SH-SY5Y (cell line): Measurements from ENCODE around the gene KCNB1.

Experiments used
- GATA2 ChIP-seq: IDR thresholded peaks from 2 replicates; pipeline ENCODE4 v1.6.1; 2011; ENCODE audit warnings: mild to moderate bottlenecking, low read depth, low read length
- GATA3 ChIP-seq: IDR thresholded peaks from 2 replicates; pipeline ENCODE4 v1.6.1; 2011; ENCODE audit warnings: low read depth, mild to moderate bottlenecking, low read length, moderate library complexity

DNA sequence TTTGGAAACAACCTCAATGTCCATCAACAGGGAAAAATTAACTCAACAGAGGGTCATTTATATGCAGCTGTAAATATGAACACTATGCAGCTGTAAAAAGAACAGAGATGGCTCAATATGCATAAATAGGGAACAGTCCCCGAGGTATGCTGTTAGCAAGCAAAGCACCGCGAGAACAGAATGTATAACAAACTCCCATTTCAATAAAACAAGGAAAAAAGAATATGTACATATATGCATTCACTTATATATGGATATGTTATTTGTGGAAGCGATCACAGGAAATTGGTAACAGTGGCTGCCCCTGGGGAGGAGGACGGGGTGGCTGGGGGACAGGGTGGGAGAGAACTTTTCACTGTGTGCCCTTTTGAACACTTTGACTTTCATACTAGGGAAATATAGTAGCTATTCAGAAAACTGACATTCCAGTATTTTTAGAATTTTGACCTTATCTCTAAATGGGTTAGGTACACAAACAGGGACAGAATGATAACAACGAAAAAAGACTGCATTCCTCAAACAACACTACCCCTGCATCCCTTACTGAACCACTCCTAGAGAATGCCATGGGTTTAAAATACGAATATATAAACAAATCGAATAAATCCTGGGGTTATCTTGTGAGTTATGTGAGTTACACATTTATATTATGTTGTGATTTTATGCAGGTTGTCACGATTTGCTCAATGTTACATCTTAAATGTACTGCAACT, 64.5 kb downstream of the KCNB1 start:
- TF ChIP-seq GATA2 (no peak), GATA3 (no peak)
